ENCODE measurements around the gene DHX38. TPM values are rescaled to one million over a fixed set of nuclear protein-coding genes. Genes with fewer than 3 reads are reported as not detected.

DHX38 gene
- total RNA-seq, 4 donors from 2014 or later = 27.6 to 54.4 (median 43.4) TPM

GRCh38 chr16:72132726-72133125 lies 39.1 kb downstream of the DHX38 start:
- intact Hi-C loops (cut with DNase I) = no loop called here
- no peak for DNase-seq
- H3K9me3 ChIP-seq = no peaks in the 10 kb centered on the region
- TF ChIP-seq, protein P1, sequence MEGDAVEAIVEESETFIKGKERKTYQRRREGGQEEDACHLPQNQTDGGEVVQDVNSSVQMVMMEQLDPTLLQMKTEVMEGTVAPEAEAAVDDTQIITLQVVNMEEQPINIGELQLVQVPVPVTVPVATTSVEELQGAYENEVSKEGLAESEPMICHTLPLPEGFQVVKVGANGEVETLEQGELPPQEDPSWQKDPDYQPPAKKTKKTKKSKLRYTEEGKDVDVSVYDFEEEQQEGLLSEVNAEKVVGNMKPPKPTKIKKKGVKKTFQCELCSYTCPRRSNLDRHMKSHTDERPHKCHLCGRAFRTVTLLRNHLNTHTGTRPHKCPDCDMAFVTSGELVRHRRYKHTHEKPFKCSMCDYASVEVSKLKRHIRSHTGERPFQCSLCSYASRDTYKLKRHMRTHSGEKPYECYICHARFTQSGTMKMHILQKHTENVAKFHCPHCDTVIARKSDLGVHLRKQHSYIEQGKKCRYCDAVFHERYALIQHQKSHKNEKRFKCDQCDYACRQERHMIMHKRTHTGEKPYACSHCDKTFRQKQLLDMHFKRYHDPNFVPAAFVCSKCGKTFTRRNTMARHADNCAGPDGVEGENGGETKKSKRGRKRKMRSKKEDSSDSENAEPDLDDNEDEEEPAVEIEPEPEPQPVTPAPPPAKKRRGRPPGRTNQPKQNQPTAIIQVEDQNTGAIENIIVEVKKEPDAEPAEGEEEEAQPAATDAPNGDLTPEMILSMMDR (IDR thresholded peaks at IDR 0.05) = no peak
- TF ChIP-seq POLR2A (IDR thresholded peaks at IDR 0.05) = no peak
- H3K27ac ChIP-seq = no peak overlapping the region
- H3K27me3 ChIP-seq = no peaks in the 10 kb centered on the region
- no peak overlapping the region for H3K4me3 ChIP-seq
- 79 to 88% methylated on average over 3 of the region's 3 CpGs for WGBS, 2 donors
- no peaks in the 10 kb centered on the region for H3K4me1 ChIP-seq
- H3K36me3 ChIP-seq = no peaks in the 10 kb centered on the region

DNA sequence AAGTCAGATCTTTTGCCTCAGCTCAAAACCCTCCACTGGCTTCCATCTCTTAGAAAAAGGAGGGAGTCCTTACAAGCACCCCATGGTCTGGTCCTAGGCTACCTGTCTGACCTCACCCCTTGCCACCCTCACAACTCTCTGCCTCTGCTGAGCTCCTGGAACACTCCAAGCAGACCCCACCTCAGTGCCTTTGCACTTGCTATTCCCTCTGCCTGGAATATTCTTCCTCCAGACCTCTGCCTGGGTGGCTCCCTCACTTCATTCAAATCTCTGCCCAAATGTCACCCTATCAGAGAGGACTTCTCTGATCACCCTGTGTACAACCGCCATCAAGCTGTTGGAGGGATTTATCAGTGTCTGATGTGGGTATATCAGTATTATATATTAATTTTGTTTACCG lies 40.9 kb downstream of the DHX38 start:
- Histone ChIP-seq H3K36me3 (no peaks in the 10 kb centered on the region), H3K4me3 (no peak overlapping the region), H3K27ac (no peak overlapping the region), H3K27me3 (no peaks in the 10 kb centered on the region), H3K4me1 (no peaks in the 10 kb centered on the region), H3K9me3 (no peaks in the 10 kb centered on the region)
- intact Hi-C loops (cut with DNase I) = no loop called here
- TF ChIP-seq, protein P1 (IDR thresholded peaks at IDR 0.05) = no peak
- TF ChIP-seq POLR2A (IDR thresholded peaks at IDR 0.05) = no peak
- DNase-seq = no peak
- 94 to 100% methylated on average over 2 of the region's 2 CpGs for WGBS, 2 donors

- 78 to 81% methylated on average over 12 to 15 of the region's 15 CpGs for WGBS, 2 donors
- H3K27ac ChIP-seq = no peak overlapping the region
- no peak for DNase-seq
- no peaks in the 10 kb centered on the region for H3K36me3 ChIP-seq
- TF ChIP-seq, protein P1 (IDR thresholded peaks at IDR 0.05) = no peak
- no peak for TF ChIP-seq POLR2A (IDR thresholded peaks at IDR 0.05)
- no peaks in the 10 kb centered on the region for H3K27me3 ChIP-seq
- H3K9me3 ChIP-seq = no peaks in the 10 kb centered on the region
- H3K4me3 ChIP-seq = no peak overlapping the region
- no peaks in the 10 kb centered on the region for H3K4me1 ChIP-seq
- intact Hi-C loops (cut with DNase I) = no loop called here
Observed at GRCh38 chr16:72137380-72138063, 43.9 kb downstream of the DHX38 start.

DNA sequence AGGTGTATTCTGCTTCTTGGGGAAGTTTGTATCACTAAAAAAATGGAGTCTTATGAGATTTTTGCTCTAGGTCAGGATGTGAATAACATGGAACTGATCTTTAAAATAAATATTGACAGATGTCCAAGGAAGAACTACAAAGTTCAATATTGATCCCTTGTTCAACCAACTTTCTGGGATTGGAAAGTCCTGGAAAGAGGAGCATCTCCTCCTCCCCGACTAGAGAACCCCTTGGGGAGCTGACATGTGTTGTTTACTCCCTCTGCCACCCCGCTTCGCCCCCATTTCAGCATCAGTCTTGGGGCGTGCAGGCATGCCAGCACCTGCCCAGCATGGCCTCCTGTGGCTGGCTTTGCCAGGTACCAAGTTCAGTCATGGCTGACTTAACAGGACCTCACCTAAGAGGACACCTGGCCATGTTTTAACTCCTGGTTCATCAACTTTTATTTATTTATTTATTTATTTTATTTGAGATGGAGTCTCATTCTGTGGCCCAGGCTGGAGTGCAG lies 44.5 kb downstream of the DHX38 start:
- intact Hi-C loops (cut with DNase I) = no loop called here
- H3K27me3 ChIP-seq = no peaks in the 10 kb centered on the region
- H3K36me3 ChIP-seq = no peaks in the 10 kb centered on the region
- no peak overlapping the region for H3K27ac ChIP-seq
- H3K9me3 ChIP-seq = no peaks in the 10 kb centered on the region
- no peak overlapping the region for H3K4me3 ChIP-seq
- no peaks in the 10 kb centered on the region for H3K4me1 ChIP-seq
- no peak for DNase-seq
- 60 to 76% methylated on average over 4 of the region's 4 CpGs for WGBS, 2 donors
- TF ChIP-seq POLR2A (IDR thresholded peaks at IDR 0.05) = no peak
- TF ChIP-seq, protein P1 (IDR thresholded peaks at IDR 0.05) = no peak

GRCh38 chr16:72139908-72140307 lies 46.3 kb downstream of the DHX38 start:
- Histone ChIP-seq H3K4me3 (no peak overlapping the region), H3K9me3 (no peaks in the 10 kb centered on the region), H3K27me3 (no peaks in the 10 kb centered on the region), H3K4me1 (no peaks in the 10 kb centered on the region), H3K36me3 (no peaks in the 10 kb centered on the region), H3K27ac (no peak overlapping the region)
- 92 to 98% methylated on average over 2 of the region's 2 CpGs for WGBS, 2 donors
- DNase-seq = no peak
- TF ChIP-seq, protein P1 (IDR thresholded peaks at IDR 0.05) = no peak
- TF ChIP-seq POLR2A (IDR thresholded peaks at IDR 0.05) = no peak
- intact Hi-C loops (cut with DNase I) = no loop called here
